HepG2 (cell line): ENCODE data around the gene HSPB6. TPM values are rescaled to one million over a fixed set of nuclear protein-coding genes. Genes with fewer than 3 reads are reported as not detected.
A peak's percentile ranks its signal among the peaks of the same experiment; 100 is the strongest.

ENCODE experiments used
- ATF1 ChIP-seq: IDR thresholded peaks from 2 replicates; pipeline ENCODE4 v1.6.1; 2016; ENCODE audit warnings: mild to moderate bottlenecking, control low read depth
- HIVEP1 ChIP-seq: sonication (generic); formaldehyde crosslinking; IDR thresholded peaks from 2 replicates; pipeline ENCODE4 v1.4.0; 2020; ENCODE audit warnings: mild to moderate bottlenecking, missing genetic modification reagents
- ISL2 ChIP-seq: sonication (generic); formaldehyde crosslinking; IDR thresholded peaks from 2 replicates; pipeline ENCODE4 v1.5.0; 2020; ENCODE audit warnings: missing genetic modification reagents
- JUNB ChIP-seq: sonication (generic); formaldehyde crosslinking; IDR thresholded peaks from 2 replicates; pipeline ENCODE4 v1.8.0; 2022; ENCODE audit warnings: missing genetic modification reagents, mild to moderate bottlenecking, borderline replicate concordance
- KLF11 ChIP-seq: IDR thresholded peaks from 2 replicates; pipeline ENCODE4 v1.6.1; 2016; ENCODE audit warnings: missing compliant biosample characterization
- LCORL ChIP-seq, 2 experiments: fragments of 450-650 bp in 1 of 2; sonication (generic) in 1 of 2; formaldehyde crosslinking in 1 of 2; IDR thresholded peaks; 2 replicates each; pipeline versions ENCODE4 v1.5.0 to v1.6.1; 2017 to 2020; ENCODE audit warnings: antibody characterized with exemption in 1 of 2, missing genetic modification reagents in 1 of 2
- RFX1 ChIP-seq: fragments of 450-650 bp; IDR thresholded peaks from 2 replicates; pipeline ENCODE4 v1.6.1; 2017
- TBL1XR1 ChIP-seq: fragments of 150-350 bp; IDR thresholded peaks from 2 replicates; pipeline ENCODE4 v1.6.1; 2014; ENCODE audit warnings: borderline replicate concordance, low read length; ENCODE audit not compliant: partially characterized antibody
- YEATS2 ChIP-seq: sonication (generic); formaldehyde crosslinking; IDR thresholded peaks from 2 replicates; pipeline ENCODE4 v1.4.0; 2020; ENCODE audit warnings: missing genetic modification reagents, borderline replicate concordance
- ZNF484 ChIP-seq: sonication (generic); formaldehyde crosslinking; IDR thresholded peaks from 2 replicates; pipeline ENCODE4 v1.5.1; 2020; ENCODE audit warnings: mild to moderate bottlenecking, low read depth, missing genetic modification reagents, borderline replicate concordance
- ZNF570 ChIP-seq: sonication (generic); formaldehyde crosslinking; IDR thresholded peaks from 2 replicates; pipeline ENCODE4 v1.4.0; 2020; ENCODE audit warnings: mild to moderate bottlenecking, missing genetic modification reagents, borderline replicate concordance
- ZNF598 ChIP-seq: sonication (generic); formaldehyde crosslinking; IDR thresholded peaks from 2 replicates; pipeline ENCODE4 v1.5.1; 2020; ENCODE audit warnings: mild to moderate bottlenecking, missing genetic modification reagents, borderline replicate concordance
- ZNF629 ChIP-seq: sonication (generic); formaldehyde crosslinking; conservative IDR thresholded peaks from 2 replicates; pipeline ENCODE4 v1.5.0; 2020; ENCODE audit warnings: missing genetic modification reagents
- ZNF672 ChIP-seq: sonication (generic); formaldehyde crosslinking; IDR thresholded peaks from 2 replicates; pipeline ENCODE4 v1.8.1; 2022; ENCODE audit warnings: missing genetic modification reagents
- polyA plus RNA-seq, 8 experiments: library from polyadenylated mRNA; depleted of rRNA in 3 of 8; stranded (reverse) in 7 of 8; unstranded in 1 of 8; fragments of >200 nt; fragmentation: Illumina TruSeq in 4 of 8; extraction: Trizol in 4 of 8; gene quantifications; 2 replicates each; pipeline versions ENCODE4 v1.2.1 to v1.2.3, GENCODE V29; 2011 to 2016; ENCODE audit warnings: low read depth in 4 of 8, missing spikeins in 1 of 8, mixed read lengths in 1 of 8; ENCODE audit not compliant: insufficient read depth in 1 of 8
- total RNA-seq, 5 experiments: library from RNA; depleted of rRNA; stranded (reverse); fragments of >200 nt; fragmentation: Illumina TruSeq; extraction: Trizol; gene quantifications; 2 replicates each; pipeline ENCODE4 v1.2.3, GENCODE V29; 2016; ENCODE audit warnings: low read depth in 1 of 5
- TF ChIP-seq, protein P1 (sequence below): sonication (generic); formaldehyde crosslinking; IDR thresholded peaks from 2 replicates; pipeline ENCODE4 v1.4.0; 2020; ENCODE audit warnings: missing genetic modification reagents
- TF ChIP-seq, protein P2 (sequence below): sonication (generic); formaldehyde crosslinking; IDR thresholded peaks from 2 replicates; pipeline ENCODE4 v1.5.0; 2020; ENCODE audit warnings: mild to moderate bottlenecking, missing genetic modification reagents, moderate library complexity
- TF ChIP-seq, protein P3 (sequence below): sonication (generic); formaldehyde crosslinking; IDR thresholded peaks from 2 replicates; pipeline ENCODE4 v1.8.1; 2023; ENCODE audit warnings: mild to moderate bottlenecking, moderate library complexity, missing genetic modification reagents
- TF ChIP-seq, protein P4 (sequence below): sonication (generic); formaldehyde crosslinking; IDR thresholded peaks from 2 replicates; pipeline ENCODE4 v1.4.0; 2020; ENCODE audit warnings: missing genetic modification reagents
- TF ChIP-seq, protein P5 (sequence below): IDR thresholded peaks from 2 replicates; pipeline ENCODE4 v1.6.1; 2016; ENCODE audit warnings: low read depth, missing genetic modification reagents, missing compliant biosample characterization

The HSPB6 gene
- total and polyA plus RNA-seq, 2 of the 13 experiments (the other 11 are each of a cell fraction or from before 2014, with no cell fraction given): 0.18 TPM; not detected in 1

DNA sequence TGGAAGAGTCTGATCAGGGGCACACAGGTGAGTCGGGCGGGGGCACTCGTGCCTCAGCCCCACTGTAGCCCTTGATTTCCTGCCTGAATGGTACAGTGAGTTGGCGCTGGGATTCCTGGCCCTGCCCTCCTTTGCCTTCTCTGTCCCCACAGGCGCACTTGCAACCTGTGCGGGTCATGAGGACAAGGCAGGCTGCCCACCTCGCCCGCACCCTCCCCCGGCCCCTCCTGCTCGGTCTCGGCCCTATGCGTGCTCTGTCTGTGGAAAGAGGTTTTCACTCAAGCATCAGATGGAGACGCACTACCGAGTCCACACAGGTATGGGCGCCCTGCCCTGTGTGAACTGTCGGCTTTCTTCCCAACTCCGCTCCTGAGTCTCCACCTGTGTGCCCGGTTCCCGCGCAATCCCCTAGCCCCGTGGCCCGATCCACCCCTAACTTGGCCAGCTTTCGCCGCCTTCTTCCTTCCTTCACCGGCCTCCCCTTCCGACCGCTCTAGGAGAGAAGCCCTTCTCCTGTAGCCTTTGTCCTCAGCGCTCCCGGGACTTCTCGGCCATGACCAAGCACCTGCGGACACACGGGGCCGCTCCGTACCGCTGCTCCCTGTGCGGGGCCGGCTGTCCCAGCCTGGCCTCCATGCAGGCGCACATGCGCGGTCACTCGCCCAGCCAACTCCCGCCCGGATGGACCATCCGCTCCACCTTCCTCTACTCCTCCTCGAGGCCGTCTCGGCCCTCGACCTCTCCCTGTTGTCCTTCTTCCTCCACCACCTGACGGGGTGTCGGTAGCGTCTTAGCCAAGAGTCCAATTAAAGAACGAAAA lies 40.6 kb downstream of the HSPB6 start (continued):
- TF ChIP-seq ZNF484 (CRISPR knock-in tag): no peak
- no peak for TF ChIP-seq YEATS2 (CRISPR knock-in tag)
- no peak for TF ChIP-seq JUNB
- TF ChIP-seq LCORL (IDR thresholded peaks at IDR 0.05): no peak
- peak; percentile 32; the same call in 1 of the 2 replicates for TF ChIP-seq LCORL (CRISPR knock-in tag; IDR thresholded peaks at IDR 0.05)
- no peak for TF ChIP-seq ZNF598 (CRISPR knock-in tag)
- no peak for TF ChIP-seq ATF1 (CRISPR knock-in tag)
- TF ChIP-seq ZNF629 (CRISPR knock-in tag): no peak
- no peak for TF ChIP-seq ZNF570 (CRISPR knock-in tag)
- no peak for TF ChIP-seq HIVEP1 (CRISPR knock-in tag)
- TF ChIP-seq, protein P1, sequence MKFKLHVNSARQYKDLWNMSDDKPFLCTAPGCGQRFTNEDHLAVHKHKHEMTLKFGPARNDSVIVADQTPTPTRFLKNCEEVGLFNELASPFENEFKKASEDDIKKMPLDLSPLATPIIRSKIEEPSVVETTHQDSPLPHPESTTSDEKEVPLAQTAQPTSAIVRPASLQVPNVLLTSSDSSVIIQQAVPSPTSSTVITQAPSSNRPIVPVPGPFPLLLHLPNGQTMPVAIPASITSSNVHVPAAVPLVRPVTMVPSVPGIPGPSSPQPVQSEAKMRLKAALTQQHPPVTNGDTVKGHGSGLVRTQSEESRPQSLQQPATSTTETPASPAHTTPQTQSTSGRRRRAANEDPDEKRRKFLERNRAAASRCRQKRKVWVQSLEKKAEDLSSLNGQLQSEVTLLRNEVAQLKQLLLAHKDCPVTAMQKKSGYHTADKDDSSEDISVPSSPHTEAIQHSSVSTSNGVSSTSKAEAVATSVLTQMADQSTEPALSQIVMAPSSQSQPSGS (CRISPR knock-in tag): no peak
- no peak; the same call in 1 of the 2 replicates for TF ChIP-seq ZNF672
- TF ChIP-seq, protein P2, sequence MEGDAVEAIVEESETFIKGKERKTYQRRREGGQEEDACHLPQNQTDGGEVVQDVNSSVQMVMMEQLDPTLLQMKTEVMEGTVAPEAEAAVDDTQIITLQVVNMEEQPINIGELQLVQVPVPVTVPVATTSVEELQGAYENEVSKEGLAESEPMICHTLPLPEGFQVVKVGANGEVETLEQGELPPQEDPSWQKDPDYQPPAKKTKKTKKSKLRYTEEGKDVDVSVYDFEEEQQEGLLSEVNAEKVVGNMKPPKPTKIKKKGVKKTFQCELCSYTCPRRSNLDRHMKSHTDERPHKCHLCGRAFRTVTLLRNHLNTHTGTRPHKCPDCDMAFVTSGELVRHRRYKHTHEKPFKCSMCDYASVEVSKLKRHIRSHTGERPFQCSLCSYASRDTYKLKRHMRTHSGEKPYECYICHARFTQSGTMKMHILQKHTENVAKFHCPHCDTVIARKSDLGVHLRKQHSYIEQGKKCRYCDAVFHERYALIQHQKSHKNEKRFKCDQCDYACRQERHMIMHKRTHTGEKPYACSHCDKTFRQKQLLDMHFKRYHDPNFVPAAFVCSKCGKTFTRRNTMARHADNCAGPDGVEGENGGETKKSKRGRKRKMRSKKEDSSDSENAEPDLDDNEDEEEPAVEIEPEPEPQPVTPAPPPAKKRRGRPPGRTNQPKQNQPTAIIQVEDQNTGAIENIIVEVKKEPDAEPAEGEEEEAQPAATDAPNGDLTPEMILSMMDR (CRISPR knock-in tag): no peak
- TF ChIP-seq, protein P3, sequence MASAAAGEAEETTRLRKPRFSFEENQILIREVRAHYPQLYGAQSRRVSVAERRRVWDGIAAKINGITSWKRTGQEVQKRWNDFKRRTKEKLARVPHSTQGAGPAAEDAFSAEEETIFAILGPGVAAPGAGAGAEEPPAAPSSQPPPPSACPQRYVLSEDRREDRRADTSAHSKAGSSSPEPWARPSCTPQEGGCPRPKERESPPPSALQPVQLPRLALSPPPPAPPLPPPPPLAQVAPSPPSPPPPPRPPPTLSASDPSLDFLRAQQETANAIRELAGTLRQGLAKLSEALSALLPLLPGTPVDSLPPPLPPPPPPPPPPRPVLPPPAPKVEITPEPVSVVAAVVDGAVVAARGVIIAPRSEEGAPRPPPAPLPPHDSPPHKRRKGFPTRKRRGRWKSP (CRISPR knock-in tag): no peak; the same call in 1 of the 2 replicates
- TF ChIP-seq KLF11: 0 out of 2 replicates have a peak, but pooled peaks have one; percentile 23
- TF ChIP-seq RFX1: no peak
- TF ChIP-seq, protein P4, sequence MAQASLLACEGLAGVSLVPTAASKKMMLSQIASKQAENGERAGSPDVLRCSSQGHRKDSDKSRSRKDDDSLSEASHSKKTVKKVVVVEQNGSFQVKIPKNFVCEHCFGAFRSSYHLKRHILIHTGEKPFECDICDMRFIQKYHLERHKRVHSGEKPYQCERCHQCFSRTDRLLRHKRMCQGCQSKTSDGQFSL (CRISPR knock-in tag): no peak
- TF ChIP-seq, protein P5, sequence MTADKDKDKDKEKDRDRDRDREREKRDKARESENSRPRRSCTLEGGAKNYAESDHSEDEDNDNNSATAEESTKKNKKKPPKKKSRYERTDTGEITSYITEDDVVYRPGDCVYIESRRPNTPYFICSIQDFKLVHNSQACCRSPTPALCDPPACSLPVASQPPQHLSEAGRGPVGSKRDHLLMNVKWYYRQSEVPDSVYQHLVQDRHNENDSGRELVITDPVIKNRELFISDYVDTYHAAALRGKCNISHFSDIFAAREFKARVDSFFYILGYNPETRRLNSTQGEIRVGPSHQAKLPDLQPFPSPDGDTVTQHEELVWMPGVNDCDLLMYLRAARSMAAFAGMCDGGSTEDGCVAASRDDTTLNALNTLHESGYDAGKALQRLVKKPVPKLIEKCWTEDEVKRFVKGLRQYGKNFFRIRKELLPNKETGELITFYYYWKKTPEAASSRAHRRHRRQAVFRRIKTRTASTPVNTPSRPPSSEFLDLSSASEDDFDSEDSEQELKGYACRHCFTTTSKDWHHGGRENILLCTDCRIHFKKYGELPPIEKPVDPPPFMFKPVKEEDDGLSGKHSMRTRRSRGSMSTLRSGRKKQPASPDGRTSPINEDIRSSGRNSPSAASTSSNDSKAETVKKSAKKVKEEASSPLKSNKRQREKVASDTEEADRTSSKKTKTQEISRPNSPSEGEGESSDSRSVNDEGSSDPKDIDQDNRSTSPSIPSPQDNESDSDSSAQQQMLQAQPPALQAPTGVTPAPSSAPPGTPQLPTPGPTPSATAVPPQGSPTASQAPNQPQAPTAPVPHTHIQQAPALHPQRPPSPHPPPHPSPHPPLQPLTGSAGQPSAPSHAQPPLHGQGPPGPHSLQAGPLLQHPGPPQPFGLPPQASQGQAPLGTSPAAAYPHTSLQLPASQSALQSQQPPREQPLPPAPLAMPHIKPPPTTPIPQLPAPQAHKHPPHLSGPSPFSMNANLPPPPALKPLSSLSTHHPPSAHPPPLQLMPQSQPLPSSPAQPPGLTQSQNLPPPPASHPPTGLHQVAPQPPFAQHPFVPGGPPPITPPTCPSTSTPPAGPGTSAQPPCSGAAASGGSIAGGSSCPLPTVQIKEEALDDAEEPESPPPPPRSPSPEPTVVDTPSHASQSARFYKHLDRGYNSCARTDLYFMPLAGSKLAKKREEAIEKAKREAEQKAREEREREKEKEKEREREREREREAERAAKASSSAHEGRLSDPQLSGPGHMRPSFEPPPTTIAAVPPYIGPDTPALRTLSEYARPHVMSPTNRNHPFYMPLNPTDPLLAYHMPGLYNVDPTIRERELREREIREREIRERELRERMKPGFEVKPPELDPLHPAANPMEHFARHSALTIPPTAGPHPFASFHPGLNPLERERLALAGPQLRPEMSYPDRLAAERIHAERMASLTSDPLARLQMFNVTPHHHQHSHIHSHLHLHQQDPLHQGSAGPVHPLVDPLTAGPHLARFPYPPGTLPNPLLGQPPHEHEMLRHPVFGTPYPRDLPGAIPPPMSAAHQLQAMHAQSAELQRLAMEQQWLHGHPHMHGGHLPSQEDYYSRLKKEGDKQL (CRISPR knock-in tag): peak; percentile 54; the same call in 1 of the 2 replicates
- no peak for TF ChIP-seq ISL2 (CRISPR knock-in tag)
- TF ChIP-seq TBL1XR1: no peak
